ENCODE results near the gene EBI3. TPM values are rescaled to one million over a fixed set of nuclear protein-coding genes. Genes with fewer than 3 reads are reported as not detected.

EBI3 gene
- total RNA-seq, 6 experiments from 2014 or later: 0.73 to 4.1 (median 2.0) TPM

- WGBS (ENCODE audit: insufficient coverage, low coverage, low lambda C conversion rate, missing lambda C conversion rate): 43% methylated on average over 15 of the region's 23 CpGs
- H3K4me3 ChIP-seq: no peak overlapping the region
- no peak for TF ChIP-seq CTCF (IDR thresholded peaks at IDR 0.05)
- TF ChIP-seq POLR2A (IDR thresholded peaks at IDR 0.05): no peak
- no peaks in the 10 kb centered on the region for H3K9me3 ChIP-seq
- no peaks in the 10 kb centered on the region for H3K36me3 ChIP-seq
- intact Hi-C loops (cut with DNase I): no loop called here
- no peak for ATAC-seq
- H3K4me1 ChIP-seq: peaks cover 0 to 31% (median 4%) of the 10 kb centered on the region in 4 donors
- DNase-seq: peak in 1 of 3 donors; percentile 37
- H3K27ac ChIP-seq: no peak overlapping the region
- H3K27me3 ChIP-seq: no peaks in the 10 kb centered on the region
These were observed 45.2 kb upstream of the EBI3 start for GRCh38 chr19:4183967-4184717.

GRCh38 chr19:4184718-4185352 lies 44.5 kb upstream of the EBI3 start:
- H3K27me3 ChIP-seq: no peaks in the 10 kb centered on the region
- peaks cover 0 to 31% (median 4%) of the 10 kb centered on the region in 4 donors for H3K4me1 ChIP-seq
- no peaks in the 10 kb centered on the region for H3K36me3 ChIP-seq
- DNase-seq: no peak
- no peaks in the 10 kb centered on the region for H3K9me3 ChIP-seq
- no peak overlapping the region for H3K4me3 ChIP-seq
- intact Hi-C loops (cut with DNase I): no loop called here
- no peak for TF ChIP-seq POLR2A (IDR thresholded peaks at IDR 0.05)
- no peak for TF ChIP-seq CTCF (IDR thresholded peaks at IDR 0.05)
- WGBS (ENCODE audit: insufficient coverage, low coverage, low lambda C conversion rate, missing lambda C conversion rate): 86% methylated on average over 2 of the region's 2 CpGs
- ATAC-seq: no peak
- H3K27ac ChIP-seq: no peak overlapping the region

- 50% methylated on average over 2 of the region's 9 CpGs for WGBS (ENCODE audit: insufficient coverage, low coverage, low lambda C conversion rate, missing lambda C conversion rate)
These were observed 43.8 kb upstream of the EBI3 start for GRCh38 chr19:4185413-4186086.

More at GRCh38 chr19:4185413-4186086, 43.8 kb upstream of the EBI3 start:
- DNase-seq: no peak
- H3K4me3 ChIP-seq: no peak overlapping the region
- no peak for ATAC-seq
- no peak overlapping the region for H3K27ac ChIP-seq
- no peaks in the 10 kb centered on the region for H3K36me3 ChIP-seq
- H3K9me3 ChIP-seq: no peaks in the 10 kb centered on the region
- H3K27me3 ChIP-seq: no peaks in the 10 kb centered on the region
- H3K4me1 ChIP-seq: peaks cover 0 to 29% (median 4%) of the 10 kb centered on the region in 4 donors
- TF ChIP-seq CTCF (IDR thresholded peaks at IDR 0.05) (no peak), POLR2A (IDR thresholded peaks at IDR 0.05) (no peak)
- intact Hi-C loops (cut with DNase I): no loop called here

All from right lobe of liver (tissue), 6 donors.